Immature natural killer cell (primary cell): ENCODE measurements around the gene MYO1F. TPM values are rescaled to one million over a fixed set of nuclear protein-coding genes. Genes with fewer than 3 reads are reported as not detected.
"Not testable (repeated sequence)": the region's sequence is repeated elsewhere in the genome, so short reads cannot be mapped to it uniquely, and the experiment has no call there.

Experiments
- DNase-seq, 3 donors: peaks; one replicate each; pipeline ENCODE4 v3.0.0; 2022; ENCODE audit warnings: mixed read lengths in 1 of 3
- H3K27ac Mint-ChIP-seq, 6 donors: one replicate each; pipeline ENCODE4 v1.8.0; 2020; ENCODE audit warnings: mixed read lengths in 6 of 6, mild to moderate bottlenecking in 5 of 6, inconsistent platforms in 4 of 6, moderate library complexity in 3 of 6
- H3K27me3 Mint-ChIP-seq, 3 donors: one replicate each; pipeline ENCODE4 v1.8.0; 2020 to 2021; ENCODE audit warnings: low read depth in 3 of 3, mild to moderate bottlenecking in 3 of 3, mixed read lengths in 3 of 3, moderate library complexity in 3 of 3, inconsistent platforms in 1 of 3
- H3K36me3 Mint-ChIP-seq, 3 donors: one replicate each; pipeline ENCODE4 v1.8.0; 2020; ENCODE audit warnings: mixed read lengths in 3 of 3, inconsistent platforms in 2 of 3, mild to moderate bottlenecking in 2 of 3
- H3K4me1 Mint-ChIP-seq, 2 donors: one replicate each; pipeline ENCODE4 v1.8.0; 2020; ENCODE audit warnings: inconsistent platforms in 2 of 2, mild to moderate bottlenecking in 2 of 2, mixed read lengths in 2 of 2, moderate library complexity in 1 of 2
- H3K4me3 Mint-ChIP-seq, 5 donors: one replicate each; pipeline ENCODE4 v1.8.0; 2020; ENCODE audit warnings: mild to moderate bottlenecking in 5 of 5, mixed read lengths in 5 of 5, inconsistent platforms in 3 of 5, moderate library complexity in 3 of 5
- H3K9me3 Mint-ChIP-seq, 6 donors: one replicate each; pipeline ENCODE4 v1.8.0; 2020; ENCODE audit warnings: mild to moderate bottlenecking in 6 of 6, mixed read lengths in 6 of 6, inconsistent platforms in 4 of 6, moderate library complexity in 3 of 6
- polyA plus RNA-seq, 3 donors: library from polyadenylated mRNA; unstranded; fragments of 300-500 nt; fragmentation: Illumina TruSeq; gene quantifications; one replicate each; pipeline ENCODE4 v1.2.3, GENCODE V29; 2021

Gene MYO1F
- polyA plus RNA-seq, 3 donors from 2014 or later: 104 to 340 (median 110) TPM

GRCh38 chr19:8571006-8571411 lies 6.2 kb downstream of the MYO1F start:
- DNase-seq: peak; percentile 75 to 83 (median 80)
- Mint-ChIP-seq H3K27me3 (peaks cover 32 to 61% (median 56%) of the 10 kb centered on the region in 3 donors), H3K27ac (peak overlapping the region; percentile 91 to 98 (median 96)), H3K36me3 (peaks cover 20 to 36% (median 29%) of the 10 kb centered on the region in 3 donors), H3K4me1 (peaks cover 86 to 92% of the 10 kb centered on the region in 2 donors), H3K9me3 (peaks cover 0 to 3% (median 0%) of the 10 kb centered on the region in 6 donors), H3K4me3 (peak overlapping the region; percentile 91 to 100 (median 95))

DNA sequence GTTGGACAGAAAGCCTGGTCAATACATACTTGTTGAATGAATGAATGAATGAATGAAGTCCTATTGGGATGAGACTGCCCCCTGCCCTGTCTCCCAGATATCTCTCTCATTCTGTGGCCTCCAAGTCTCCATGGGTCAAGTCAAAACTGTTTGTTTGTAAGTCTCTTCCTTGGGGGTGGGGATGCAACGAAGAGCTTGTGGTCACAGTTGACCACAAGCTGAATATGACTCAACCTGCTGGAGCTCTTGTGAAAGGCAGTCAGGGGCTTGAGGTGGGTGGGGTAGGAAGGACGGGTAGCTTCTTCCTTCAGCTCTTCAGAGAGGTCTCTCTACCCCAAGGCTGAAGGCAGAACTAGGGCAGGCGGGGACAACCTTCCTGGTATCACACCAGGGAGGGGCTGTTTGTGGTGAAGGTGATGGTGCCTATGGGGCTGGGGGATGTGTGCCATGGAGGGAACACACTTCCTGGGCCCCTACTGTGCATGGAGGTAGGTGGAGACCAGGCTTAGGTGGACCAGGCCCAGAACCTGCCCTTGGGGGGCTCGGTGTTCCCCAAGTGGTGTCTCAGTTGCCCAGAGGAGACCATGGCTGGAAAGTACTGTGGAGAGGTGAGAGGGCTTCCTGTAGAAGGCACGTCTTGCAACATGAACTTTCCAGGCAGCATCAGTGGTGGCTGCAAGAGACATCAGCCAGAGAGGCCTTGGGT lies 8.0 kb downstream of the MYO1F start:
- peaks cover 83 to 92% of the 10 kb centered on the region in 2 donors for H3K4me1 Mint-ChIP-seq
- peaks cover 15 to 31% (median 28%) of the 10 kb centered on the region in 3 donors for H3K36me3 Mint-ChIP-seq
- DNase-seq: peak; percentile 92 to 93 (median 92)
- peaks cover 22 to 48% (median 39%) of the 10 kb centered on the region in 3 donors for H3K27me3 Mint-ChIP-seq
- peak overlapping the region; percentile 91 to 98 (median 96) for H3K27ac Mint-ChIP-seq
- H3K9me3 Mint-ChIP-seq: peaks cover 0 to 3% (median 0%) of the 10 kb centered on the region in 6 donors
- peak overlapping the region; percentile 91 to 100 (median 95) for H3K4me3 Mint-ChIP-seq

DNA sequence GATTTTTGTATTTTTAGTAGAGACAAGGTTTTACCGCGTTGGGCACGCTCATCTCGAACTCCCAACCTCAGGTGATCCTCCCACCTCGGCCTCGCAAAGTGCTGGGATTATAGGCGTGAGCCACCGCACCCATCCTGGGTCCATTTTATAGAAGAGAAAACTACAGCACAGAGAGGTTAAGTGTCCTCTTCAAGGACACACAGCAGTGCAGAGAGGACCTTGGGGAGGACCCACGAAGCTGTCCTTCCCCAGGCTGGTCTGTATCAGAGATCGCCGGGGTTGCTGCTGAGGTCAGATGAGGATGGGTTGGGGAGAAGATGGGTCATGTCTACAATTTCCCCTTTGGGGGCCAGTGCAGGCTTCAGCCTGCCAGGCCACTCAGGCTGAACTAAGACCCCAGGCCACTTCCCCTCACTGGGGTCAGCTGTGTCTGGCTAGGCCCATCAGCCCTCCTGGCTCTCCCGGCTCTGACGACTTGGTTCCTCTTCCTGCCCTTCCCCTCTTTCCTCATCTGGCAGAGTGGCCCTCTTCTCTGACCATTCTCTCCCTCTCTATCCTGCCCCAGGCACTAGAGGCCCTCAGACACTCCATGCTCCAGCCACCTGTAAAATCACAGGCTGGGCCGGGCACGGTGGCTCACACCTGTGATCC lies 9.6 kb downstream of the MYO1F start:
- H3K27me3 Mint-ChIP-seq: peaks cover 16 to 37% (median 28%) of the 10 kb centered on the region in 3 donors
- H3K4me1 Mint-ChIP-seq: peaks cover 83 to 92% of the 10 kb centered on the region in 2 donors
- DNase-seq: no peak
- H3K27ac Mint-ChIP-seq: peak overlapping the region; percentile 91 to 98 (median 96)
- H3K9me3 Mint-ChIP-seq: no peaks in the 10 kb centered on the region
- peak overlapping the region; percentile 91 to 100 (median 95) for H3K4me3 Mint-ChIP-seq
- H3K36me3 Mint-ChIP-seq: peaks cover 4 to 23% (median 20%) of the 10 kb centered on the region in 3 donors

DNA sequence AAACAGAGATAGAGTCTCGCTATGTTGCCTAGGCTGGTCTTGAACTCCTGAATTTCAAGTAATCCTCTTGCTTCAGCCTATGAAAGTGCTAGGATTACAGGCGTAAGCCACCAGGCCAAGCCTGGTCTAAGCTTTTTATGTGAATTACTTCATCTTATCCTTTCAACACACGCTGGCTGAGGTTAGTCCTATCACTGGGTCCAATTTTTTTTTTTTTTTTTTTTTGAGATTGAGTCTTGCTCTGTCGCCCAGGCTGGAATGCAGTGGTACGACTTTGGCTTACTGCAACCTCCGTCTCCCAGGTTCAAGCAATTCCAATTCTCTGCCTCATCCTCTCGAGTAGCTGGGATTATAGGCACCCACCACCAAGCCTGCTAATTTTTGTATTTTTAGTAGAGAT lies 10.4 kb downstream of the MYO1F start:
- Mint-ChIP-seq H3K27ac (peak overlapping the region; percentile 91 to 98 (median 96)), H3K9me3 (no peaks in the 10 kb centered on the region), H3K4me3 (peak overlapping the region; percentile 91 to 100 (median 95)), H3K4me1 (peaks cover 83 to 91% of the 10 kb centered on the region in 2 donors), H3K36me3 (peaks cover 4 to 23% (median 20%) of the 10 kb centered on the region in 3 donors), H3K27me3 (peaks cover 16 to 37% (median 23%) of the 10 kb centered on the region in 3 donors)
- no peak for DNase-seq

GRCh38 chr19:8564866-8565265 lies 12.4 kb downstream of the MYO1F start:
- H3K4me1 Mint-ChIP-seq: peaks cover 86 to 91% of the 10 kb centered on the region in 2 donors
- DNase-seq, H3K9me3 Mint-ChIP-seq: not testable (repeated sequence)
- H3K4me3 Mint-ChIP-seq: peak overlapping the region; percentile 69 to 88 (median 80)
- peaks cover 13 to 28% (median 15%) of the 10 kb centered on the region in 3 donors for H3K27me3 Mint-ChIP-seq
- peaks cover 0 to 21% (median 19%) of the 10 kb centered on the region in 3 donors for H3K36me3 Mint-ChIP-seq
- peak overlapping the region; percentile 76 to 97 (median 94) for H3K27ac Mint-ChIP-seq

DNA sequence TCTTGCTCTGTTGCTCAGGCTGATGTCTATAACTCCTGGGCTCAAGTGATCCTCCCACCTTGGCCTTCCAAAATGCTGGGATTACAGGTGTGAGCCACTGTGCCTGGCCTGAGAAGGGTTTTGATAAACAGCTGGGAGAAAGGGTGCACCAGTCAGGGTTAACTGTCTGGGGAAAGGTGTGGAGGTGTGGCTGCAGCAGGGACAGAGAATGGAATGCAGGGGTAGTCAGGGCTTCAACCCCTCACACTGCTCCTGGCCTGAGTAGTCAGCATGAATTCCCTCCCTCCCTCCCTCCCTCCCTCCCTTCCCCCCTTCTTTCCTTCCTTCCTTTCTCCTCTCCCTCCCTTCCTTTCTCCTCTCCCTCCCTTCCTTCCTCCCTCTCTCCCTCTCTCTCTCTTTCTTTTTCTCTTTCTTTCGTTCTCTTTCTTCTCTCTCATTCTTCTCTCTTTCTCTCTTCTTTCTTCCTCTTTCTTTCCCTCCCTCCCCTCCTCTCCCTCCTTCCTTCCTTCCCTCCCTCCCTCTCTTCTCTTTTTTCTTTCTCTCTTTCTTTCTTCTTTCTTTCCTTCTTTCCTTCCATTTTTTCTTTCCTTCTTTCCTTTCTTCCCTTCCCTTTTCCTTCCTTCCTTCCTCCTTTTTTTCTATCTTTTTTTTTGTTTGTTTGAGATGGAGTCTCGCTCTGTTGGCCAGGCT lies 16.0 kb downstream of the MYO1F start:
- Mint-ChIP-seq H3K4me3 (peak overlapping the region; percentile 47 to 67 (median 64)), H3K27ac (peak overlapping the region; percentile 87 to 94 (median 90)), H3K4me1 (peaks cover 86 to 91% of the 10 kb centered on the region in 2 donors), H3K9me3 (peaks cover 0 to 1% (median 0%) of the 10 kb centered on the region in 6 donors), H3K36me3 (peaks cover 0 to 11% (median 5%) of the 10 kb centered on the region in 3 donors), H3K27me3 (peaks cover 2 to 4% (median 4%) of the 10 kb centered on the region in 3 donors)
- no peak for DNase-seq

GRCh38 chr19:8558325-8558724 lies 18.9 kb downstream of the MYO1F start:
- Mint-ChIP-seq H3K4me3 (peak overlapping the region; percentile 14 to 68 (median 39)), H3K4me1 (peaks cover 71 to 77% of the 10 kb centered on the region in 2 donors), H3K27me3 (peaks cover 4 to 9% (median 6%) of the 10 kb centered on the region in 3 donors), H3K9me3 (peaks cover 0 to 1% (median 0%) of the 10 kb centered on the region in 6 donors), H3K36me3 (peaks cover 6 to 14% (median 10%) of the 10 kb centered on the region in 3 donors), H3K27ac (peak overlapping the region; percentile 79 to 94 (median 87))
- no peak for DNase-seq

GRCh38 chr19:8557642-8558238 lies 19.5 kb downstream of the MYO1F start:
- DNase-seq: no peak

DNA sequence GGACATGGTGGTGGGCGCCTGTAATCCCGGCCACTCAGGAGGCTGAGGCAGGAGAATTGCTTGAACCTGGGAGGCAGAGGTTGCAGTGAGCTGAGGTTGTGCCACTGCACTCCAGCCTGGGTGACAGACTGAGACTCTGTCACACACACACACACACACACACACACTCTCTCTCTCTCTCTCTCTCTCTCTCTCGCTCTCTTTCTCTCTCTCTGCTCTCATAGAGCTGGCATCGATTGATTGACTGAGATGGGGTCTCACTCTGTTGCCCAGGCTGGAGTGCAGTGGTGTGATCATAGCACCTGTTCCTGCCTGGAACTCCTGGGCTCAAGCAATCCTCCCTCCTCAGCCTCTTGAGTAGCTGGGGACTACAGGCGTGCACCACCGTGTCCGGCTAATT lies 23.5 kb downstream of the MYO1F start:
- H3K4me3 Mint-ChIP-seq, H3K27me3 Mint-ChIP-seq, H3K9me3 Mint-ChIP-seq, DNase-seq: not testable (repeated sequence)
- Mint-ChIP-seq H3K4me1 (peaks cover 40 to 49% of the 10 kb centered on the region in 2 donors), H3K27ac (peak overlapping the region in 5 of 6 donors; percentile 48 to 88 (median 81)), H3K36me3 (peaks cover 15 to 31% (median 15%) of the 10 kb centered on the region in 3 donors)

More at GRCh38 chr19:8557642-8558238, 19.5 kb downstream of the MYO1F start:
- H3K27ac Mint-ChIP-seq: peak overlapping the region; percentile 79 to 94 (median 87)
- H3K9me3 Mint-ChIP-seq: peaks cover 0 to 1% (median 0%) of the 10 kb centered on the region in 6 donors
- H3K36me3 Mint-ChIP-seq: peaks cover 11 to 20% (median 16%) of the 10 kb centered on the region in 3 donors
- peak overlapping the region; percentile 14 to 71 (median 59) for H3K4me3 Mint-ChIP-seq
- peaks cover 71 to 77% of the 10 kb centered on the region in 2 donors for H3K4me1 Mint-ChIP-seq
- peaks cover 4 to 9% (median 8%) of the 10 kb centered on the region in 3 donors for H3K27me3 Mint-ChIP-seq

DNA sequence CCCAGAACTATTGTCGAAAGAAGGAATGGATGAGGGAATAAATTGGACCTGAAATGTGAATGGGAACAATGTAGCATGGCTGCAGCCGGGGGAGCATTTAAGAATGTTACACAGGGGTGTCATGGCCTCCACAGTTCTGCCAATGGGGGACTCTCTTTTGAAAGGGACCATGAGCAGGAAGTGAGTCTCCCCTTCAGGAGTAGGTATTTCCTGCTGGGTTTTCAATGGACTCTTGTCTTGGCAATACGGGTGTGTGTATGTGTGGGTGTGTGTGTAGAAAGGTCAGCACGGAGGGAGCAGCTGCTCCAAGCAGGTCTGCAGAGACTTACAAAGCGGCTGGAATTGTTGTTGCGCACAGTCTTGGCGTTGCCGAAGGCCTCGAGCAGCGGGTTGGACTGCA lies 24.4 kb downstream of the MYO1F start:
- no peak overlapping the region for H3K4me3 Mint-ChIP-seq
- H3K4me1 Mint-ChIP-seq: peaks cover 40 to 48% of the 10 kb centered on the region in 2 donors

DNA sequence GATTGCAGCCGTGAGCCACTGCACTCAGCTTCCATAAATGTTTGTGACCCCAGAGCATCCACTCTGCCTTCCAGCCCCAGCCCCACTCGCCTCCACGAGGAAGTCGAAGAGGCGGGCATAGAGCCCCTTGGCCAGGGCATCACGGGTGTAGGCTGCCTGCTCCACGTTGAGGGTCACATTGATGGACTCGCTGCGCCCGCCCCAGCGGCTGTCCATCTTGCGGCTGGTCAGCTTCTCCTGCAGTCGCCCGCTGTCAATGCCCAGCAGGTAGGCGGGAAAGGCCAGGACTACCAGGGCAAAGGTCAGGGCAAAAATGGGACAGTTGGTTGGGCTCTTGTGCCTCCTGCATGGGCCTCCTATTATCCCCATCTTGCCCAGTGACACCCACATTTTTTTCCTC lies 27.2 kb downstream of the MYO1F start:
- peaks cover 34 to 36% of the 10 kb centered on the region in 2 donors for H3K4me1 Mint-ChIP-seq
- peak overlapping the region in 4 of 6 donors; percentile 40 to 68 (median 44) for H3K27ac Mint-ChIP-seq
- DNase-seq: no peak
- H3K36me3 Mint-ChIP-seq: peaks cover 15 to 44% (median 20%) of the 10 kb centered on the region in 3 donors
- peaks cover 2 to 7% (median 4%) of the 10 kb centered on the region in 3 donors for H3K27me3 Mint-ChIP-seq
- H3K9me3 Mint-ChIP-seq: no peaks in the 10 kb centered on the region
- H3K4me3 Mint-ChIP-seq: no peak overlapping the region

More for the DNA sequence above, 24.4 kb downstream of the MYO1F start:
- Mint-ChIP-seq H3K27ac (peak overlapping the region; percentile 16 to 89 (median 71)), H3K36me3 (peaks cover 15 to 30% (median 20%) of the 10 kb centered on the region in 3 donors), H3K9me3 (no peaks in the 10 kb centered on the region), H3K27me3 (peaks cover 2 to 7% (median 4%) of the 10 kb centered on the region in 3 donors)
- DNase-seq: no peak

DNA sequence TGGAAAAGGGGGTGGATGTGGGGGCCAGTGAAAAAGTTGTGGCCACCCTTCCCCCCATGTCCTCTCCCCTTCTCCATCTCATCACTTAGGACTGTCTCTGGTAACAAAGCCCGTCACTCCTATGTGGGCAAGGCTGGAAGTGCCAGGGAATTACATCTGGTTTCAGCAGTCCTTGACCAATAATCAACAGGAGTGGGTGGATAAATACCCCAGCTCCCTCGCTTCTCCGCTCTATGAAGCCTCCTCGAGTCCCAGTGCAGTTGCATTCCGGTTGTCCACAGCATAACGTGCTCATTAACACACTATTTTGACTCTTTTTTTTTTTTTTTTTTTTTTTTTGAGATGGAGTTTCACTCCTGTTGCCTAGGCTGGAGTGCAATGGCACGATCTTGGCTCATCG lies 31.5 kb downstream of the MYO1F start:
- H3K4me3 Mint-ChIP-seq: no peak overlapping the region
- peak overlapping the region in 2 of 6 donors; percentile 23 to 68 for H3K27ac Mint-ChIP-seq
- no peaks in the 10 kb centered on the region for H3K9me3 Mint-ChIP-seq

More for the DNA sequence above, 31.5 kb downstream of the MYO1F start:
- H3K4me1 Mint-ChIP-seq: peaks cover 14 to 19% of the 10 kb centered on the region in 2 donors
- peaks cover 0 to 2% (median 0%) of the 10 kb centered on the region in 3 donors for H3K27me3 Mint-ChIP-seq
- peaks cover 0 to 27% (median 9%) of the 10 kb centered on the region in 3 donors for H3K36me3 Mint-ChIP-seq
- no peak for DNase-seq
